ENCODE measurements around the gene UNKL. TPM values are rescaled to one million over a fixed set of nuclear protein-coding genes. Genes with fewer than 3 reads are reported as not detected.

UNKL gene
- total and polyA plus RNA-seq, 2 of the 8 experiments (the other 6 are each of a cell fraction or from before 2014, with no cell fraction given), result 25.1 to 31.8 TPM

DNA sequence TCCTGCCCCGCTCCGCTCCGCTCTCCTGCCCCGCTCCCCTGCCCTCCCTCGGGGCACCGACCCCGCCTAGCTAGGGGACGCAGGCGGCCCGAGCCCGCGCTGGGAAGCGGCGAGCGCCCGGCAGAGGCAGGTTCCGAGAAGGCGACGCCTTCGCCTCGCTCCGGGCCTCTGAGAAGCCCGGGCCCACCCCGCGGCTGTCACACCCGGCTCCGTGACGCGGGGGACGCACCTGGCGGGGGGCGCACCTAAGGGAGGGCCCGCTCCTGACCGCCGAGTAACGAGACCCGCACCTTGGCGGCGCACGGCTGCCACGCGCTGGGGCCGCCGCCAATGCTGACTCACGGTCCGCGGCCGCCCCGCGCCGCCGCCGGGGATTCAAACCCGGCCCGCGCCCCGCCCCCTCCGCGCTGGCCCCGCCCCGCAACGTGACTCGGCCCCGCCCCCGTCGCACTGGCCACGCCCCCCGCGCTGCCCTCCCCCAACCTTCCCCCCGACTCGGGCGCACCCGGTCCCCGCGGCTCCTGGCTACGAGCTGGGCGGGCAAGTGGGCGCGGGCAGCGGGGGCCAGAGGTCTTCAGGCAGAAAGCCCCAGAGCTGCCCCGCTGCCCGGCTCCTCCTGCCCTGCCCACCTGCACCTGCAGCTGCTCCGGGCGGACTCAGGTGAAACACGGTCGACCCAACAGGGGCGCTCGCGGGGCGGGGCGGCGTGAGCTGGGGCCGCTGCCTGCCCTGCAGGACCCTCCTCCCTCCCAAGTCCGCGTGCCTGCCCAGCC is 35.0 kb downstream of the UNKL start (continued):
- TF ChIP-seq POLR2A (IDR thresholded peaks at IDR 0.05; ENCODE audit: control extremely low read depth in 1 of 2, low read depth in 2 of 2, low read length in 2 of 2) (peak in 1 of 2 experiments; percentile 63; a peak in 1 of 3 replicates), POLR2AphosphoS5 (IDR thresholded peaks at IDR 0.05; ENCODE audit: low read depth, low read length) (peak; percentile 38; the same call in 1 of the 2 replicates), SIN3A (conservative IDR thresholded peaks at IDR 0.05 in 1 of 2, IDR thresholded peaks at IDR 0.05 in 1 of 2; ENCODE audit: low read depth in 1 of 2, low read length in 2 of 2) (peak in 1 of 2 experiments; percentile 72; a peak in 1 of 4 replicates), POU5F1 (IDR thresholded peaks at IDR 0.05; ENCODE audit: low read depth, low read length) (no peak), TAF1 (IDR thresholded peaks at IDR 0.05; ENCODE audit: low read depth, low read length) (peak; percentile 77), RAD21 (IDR thresholded peaks at IDR 0.05 in 1 of 2, conservative IDR thresholded peaks at IDR 0.05 in 1 of 2; ENCODE audit: low read depth in 2 of 2, low read length in 2 of 2) (no peak), CBX8 (IDR thresholded peaks at IDR 0.05; ENCODE audit: borderline replicate concordance, low read depth, low read length) (no peak), GTF2F1 (IDR thresholded peaks at IDR 0.05; ENCODE audit: borderline replicate concordance, low read depth, low read length) (no peak), HDAC2 (IDR thresholded peaks at IDR 0.05; ENCODE audit: borderline replicate concordance in 1 of 2, low read depth in 2 of 2, low read length in 2 of 2) (no peak)
- TF ChIP-seq, protein P1, sequence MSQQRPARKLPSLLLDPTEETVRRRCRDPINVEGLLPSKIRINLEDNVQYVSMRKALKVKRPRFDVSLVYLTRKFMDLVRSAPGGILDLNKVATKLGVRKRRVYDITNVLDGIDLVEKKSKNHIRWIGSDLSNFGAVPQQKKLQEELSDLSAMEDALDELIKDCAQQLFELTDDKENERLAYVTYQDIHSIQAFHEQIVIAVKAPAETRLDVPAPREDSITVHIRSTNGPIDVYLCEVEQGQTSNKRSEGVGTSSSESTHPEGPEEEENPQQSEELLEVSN (IDR thresholded peaks at IDR 0.05), result peak; percentile 16
